Stimulated activated CD8-positive, alpha-beta memory T cell treated with anti-CD3 and anti-CD28 coated beads, Interleukin-4, amount 100 ng/mL, for 4 hours (primary cell): ENCODE measurements around the gene NCEH1.
"Not testable (repeated sequence)": the region's sequence is repeated elsewhere in the genome, so short reads cannot be mapped to it uniquely, and the experiment has no call there.

ENCODE experiments used
- DNase-seq, 2 donors: peaks; one replicate each; pipeline ENCODE4 v3.0.0-alpha.2; 2020; ENCODE audit warnings: low read depth in 2 of 2, low spot score in 1 of 2

The NCEH1 gene

DNA sequence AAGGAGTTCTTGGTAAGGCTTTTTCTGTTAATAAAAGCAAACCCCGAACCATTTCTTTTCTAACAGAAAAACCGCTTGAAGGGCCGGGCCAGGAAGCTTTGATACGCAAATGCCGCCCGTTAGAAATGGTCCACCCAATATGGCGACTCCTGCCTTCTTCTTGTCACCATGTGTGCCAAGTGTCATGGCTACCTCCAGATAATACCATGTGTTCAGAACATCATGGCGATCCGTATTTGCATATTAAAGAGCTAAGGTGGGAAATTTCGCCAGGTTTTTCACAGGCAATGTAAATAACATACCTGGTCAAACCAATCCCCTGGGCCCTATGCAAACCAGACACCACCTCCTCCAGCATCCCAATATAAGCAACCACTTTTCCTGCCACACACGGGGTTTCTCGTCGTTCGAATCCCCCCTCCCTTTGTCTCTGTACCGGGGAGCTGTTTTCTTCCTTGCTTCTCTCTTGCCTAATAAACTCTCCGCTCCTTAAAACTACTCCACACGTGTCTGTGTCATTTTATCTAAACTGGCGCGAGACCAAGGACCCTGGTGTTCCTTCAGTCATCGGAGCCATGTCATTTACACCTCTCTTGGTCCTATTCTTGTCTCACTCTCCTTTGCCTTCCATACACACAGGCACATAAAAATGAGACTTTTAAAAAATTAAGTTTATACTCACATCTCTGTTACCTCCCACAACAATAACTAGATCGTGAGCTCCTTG lies 34.5 kb downstream of the NCEH1 start:
- no peak for DNase-seq

DNA sequence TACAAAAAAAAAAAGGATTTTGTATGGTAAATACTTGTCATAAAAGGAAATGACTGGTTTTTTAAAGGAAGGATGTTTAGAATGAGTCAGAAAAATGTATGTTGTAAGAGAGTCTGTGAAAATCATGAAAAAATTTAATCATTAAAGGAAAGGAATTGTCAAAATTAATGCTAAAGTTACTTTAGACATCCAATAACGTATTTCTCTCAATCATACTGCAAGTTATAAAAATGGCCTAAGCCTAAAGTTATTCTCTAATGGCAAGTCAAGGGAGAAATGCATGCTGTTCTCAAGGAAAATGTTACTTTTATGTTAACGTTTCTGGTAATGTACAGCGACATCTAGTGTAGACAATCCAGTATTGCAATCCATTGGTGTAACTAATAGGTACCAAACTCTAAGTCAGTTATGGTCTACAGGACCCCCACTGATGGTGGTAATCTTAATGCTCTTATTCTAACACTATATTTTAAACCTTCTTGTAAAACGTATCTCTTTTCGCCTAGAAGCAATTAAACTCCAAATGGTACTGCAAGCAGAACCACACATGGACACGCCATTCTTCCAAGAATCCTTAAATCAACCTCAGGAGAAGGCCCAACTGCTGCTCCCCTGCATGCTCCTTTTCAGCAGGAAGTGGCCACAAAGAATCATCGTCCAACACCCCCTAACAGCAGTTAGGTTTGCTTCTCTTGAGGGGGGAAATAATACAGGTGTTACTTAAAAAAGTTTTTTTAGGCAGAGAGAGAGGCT lies 35.2 kb downstream of the NCEH1 start:
- no peak for DNase-seq

DNA sequence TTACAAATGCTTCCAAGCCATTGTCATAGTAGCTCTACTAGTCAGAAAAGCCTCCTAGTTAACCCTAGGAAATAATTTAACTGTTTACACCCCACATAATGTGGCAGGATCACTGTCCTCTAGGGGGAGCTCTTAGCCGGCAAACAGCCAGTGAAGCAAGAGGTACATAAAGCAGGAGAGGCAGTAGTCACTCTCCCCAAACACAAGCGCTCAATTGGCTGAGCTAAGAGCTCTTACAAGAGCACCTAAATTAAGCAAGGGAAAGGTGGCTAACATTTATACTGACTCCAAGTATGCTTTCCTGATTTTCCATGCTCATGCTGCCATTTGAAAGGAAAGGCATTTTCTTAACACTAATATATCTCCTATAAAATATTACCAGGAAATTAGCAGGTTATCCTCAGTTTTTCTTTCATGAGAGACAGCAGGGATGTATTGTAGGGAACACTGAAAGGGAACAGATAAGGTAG lies 37.6 kb downstream of the NCEH1 start:
- DNase-seq, result peak in 1 of 2 donors; percentile 18

DNA sequence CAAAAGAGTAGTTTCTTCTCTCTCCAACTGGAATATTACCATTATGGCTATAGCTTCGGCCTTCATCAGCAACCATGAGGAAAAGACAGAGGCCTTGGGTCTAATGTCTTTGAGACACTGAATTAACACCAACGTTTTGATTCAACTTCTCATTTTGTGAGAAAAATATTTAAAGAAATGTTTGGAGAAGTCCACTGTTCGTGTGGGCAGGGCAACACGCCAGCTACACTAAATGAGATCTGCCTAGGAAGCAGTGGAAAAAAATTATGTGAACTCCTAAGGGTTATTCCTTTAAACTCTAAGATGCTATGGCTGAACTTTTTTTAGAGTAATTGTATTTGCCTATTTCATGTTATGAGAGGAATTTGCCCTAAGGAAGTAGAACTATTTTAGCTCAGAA lies 41.8 kb downstream of the NCEH1 start:
- no peak for DNase-seq

DNA sequence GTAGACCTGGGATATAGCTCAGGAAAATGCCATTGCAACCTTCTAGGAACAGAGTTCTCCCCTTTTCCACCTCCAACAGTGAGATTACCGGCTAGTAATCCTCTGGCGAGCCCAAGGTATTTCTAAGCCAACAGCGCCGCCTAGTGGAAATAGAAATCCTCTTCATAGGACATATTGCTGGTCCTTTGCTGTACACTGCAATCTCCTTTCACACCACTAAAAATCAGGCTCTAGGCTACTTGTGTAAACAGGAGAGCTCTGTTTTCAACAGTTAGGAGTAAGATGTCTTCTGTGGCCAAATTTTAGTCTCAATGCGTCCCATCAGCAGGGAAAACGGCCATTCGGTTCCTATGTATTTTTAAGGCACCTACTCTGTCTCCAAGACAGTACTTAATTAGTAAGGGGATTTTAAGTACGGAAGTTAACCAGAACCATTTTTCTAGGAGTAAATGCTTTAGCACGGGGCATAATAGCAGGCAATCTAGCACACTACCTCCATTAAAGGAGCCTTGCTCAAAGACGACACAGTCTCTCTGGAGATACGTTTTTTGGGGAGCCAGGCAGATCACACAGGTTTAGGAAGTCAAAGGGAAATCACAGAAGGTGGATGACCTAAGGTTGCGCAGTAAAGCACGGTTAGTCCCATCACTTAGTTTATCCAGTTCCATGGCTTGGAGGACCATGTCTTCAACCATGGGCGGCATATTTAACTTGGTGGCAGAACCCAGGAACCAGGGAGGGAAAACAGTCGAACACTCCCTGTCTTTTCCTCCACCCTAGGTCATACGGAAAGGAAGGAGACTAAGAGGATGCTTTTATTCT lies 43.8 kb downstream of the NCEH1 start:
- peak; percentile 30 to 69 for DNase-seq

DNA sequence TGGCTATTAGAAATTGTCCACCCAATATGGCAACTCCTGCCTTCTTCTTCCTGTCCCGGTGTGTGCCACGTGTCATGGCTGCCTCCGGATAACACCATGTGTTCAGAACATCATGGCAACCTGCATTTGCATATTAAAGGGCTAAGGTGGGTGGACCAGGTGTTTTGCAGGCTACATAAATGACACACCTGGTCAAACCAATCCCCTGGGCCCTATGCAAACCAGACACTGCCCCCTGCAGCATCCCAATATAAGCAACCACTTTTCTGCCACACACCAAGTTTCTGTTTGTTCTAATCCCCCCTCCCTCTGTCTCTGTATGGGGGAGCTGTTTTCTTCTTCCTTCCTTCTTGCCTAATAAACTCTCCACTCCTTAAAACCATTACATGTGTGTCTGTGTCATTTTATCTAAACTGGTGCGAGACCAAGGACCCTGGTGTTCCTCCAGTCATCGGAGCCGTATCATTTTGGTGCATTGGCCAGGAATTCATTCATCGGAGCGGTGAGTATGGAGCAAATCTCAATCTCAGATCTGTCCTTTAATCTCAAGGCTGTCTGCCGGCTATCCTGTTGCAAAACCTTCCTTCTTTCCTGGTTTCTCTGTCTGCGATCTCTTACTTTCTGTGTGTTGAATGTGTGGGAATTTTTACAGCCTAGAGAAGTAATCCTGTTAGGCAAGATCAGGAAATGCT lies 44.5 kb downstream of the NCEH1 start:
- no peak for DNase-seq

DNA sequence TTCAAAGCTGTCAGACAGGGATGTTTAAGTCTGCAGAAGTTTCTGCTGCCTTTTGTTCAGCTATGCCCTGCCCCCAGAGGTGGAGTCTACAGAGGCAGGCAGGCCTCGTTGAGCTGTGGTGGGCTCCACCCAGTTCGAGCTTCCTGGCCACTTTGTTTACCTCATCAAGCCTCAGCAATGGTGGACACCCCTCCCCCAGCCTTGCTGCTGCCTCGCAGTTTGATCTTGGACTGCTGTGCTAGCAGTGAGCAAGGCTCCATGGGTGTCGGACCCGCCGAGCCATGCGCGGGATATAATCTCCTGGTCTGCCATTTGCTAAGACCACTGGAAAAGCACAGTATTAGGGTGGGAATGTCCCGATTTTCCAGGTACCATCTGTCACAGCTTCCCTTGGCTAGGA lies 45.4 kb downstream of the NCEH1 start:
- DNase-seq, result not testable (repeated sequence)

DNA sequence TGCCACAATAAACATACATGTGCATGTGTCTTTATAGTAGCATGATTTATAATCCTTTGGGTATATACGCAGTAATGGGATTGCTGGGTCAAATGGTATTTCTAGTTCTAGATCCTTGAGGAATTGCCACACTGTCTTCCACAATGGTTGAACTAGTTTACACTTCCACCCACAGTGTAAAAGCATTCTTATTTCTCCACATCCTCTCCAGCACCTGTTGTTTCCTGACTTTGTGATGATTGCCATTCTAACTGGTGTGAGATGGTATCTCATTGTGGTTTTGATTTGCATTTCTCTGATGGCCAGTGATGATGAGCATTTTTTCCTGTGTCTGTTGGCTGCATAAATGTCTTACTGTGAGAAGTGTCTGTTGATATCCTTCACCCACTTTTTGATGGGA lies 50.4 kb downstream of the NCEH1 start:
- DNase-seq, result not testable (repeated sequence)

DNA sequence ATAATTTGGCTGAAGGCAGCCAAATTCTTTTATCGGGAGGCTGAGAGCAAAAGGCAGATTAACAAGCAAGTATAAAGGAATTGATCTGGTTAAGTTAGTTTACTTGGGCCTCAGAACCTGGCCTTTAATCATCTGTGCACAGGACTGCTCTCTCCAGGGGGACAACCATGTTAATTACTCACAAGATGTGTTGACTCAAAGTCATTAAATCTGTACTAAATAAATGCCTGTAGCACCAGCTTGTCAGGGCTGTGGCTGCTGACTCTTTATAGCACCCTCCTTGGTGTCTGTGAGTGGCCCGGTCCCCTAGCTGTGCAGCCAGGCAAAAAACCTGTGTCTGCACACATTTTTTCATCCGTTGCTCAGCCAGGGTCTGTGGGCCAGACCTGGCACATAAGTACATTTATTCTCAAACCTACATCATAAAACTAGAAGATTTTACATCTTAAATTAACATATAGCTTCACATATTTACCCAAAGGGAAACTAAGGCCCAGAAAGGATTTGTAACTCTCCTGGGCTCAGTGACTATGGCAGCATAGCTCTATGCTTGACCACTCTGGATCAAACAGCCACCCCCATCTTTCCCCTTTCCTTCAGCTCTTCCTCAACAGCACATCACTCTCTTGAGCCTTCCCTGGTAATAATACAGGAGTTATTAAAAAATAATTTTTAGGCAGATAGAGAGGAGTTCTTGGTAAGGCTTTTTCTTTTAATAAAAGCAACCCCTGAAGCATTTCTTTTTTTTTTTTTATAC lies 51.4 kb downstream of the NCEH1 start:
- no peak for DNase-seq

DNA sequence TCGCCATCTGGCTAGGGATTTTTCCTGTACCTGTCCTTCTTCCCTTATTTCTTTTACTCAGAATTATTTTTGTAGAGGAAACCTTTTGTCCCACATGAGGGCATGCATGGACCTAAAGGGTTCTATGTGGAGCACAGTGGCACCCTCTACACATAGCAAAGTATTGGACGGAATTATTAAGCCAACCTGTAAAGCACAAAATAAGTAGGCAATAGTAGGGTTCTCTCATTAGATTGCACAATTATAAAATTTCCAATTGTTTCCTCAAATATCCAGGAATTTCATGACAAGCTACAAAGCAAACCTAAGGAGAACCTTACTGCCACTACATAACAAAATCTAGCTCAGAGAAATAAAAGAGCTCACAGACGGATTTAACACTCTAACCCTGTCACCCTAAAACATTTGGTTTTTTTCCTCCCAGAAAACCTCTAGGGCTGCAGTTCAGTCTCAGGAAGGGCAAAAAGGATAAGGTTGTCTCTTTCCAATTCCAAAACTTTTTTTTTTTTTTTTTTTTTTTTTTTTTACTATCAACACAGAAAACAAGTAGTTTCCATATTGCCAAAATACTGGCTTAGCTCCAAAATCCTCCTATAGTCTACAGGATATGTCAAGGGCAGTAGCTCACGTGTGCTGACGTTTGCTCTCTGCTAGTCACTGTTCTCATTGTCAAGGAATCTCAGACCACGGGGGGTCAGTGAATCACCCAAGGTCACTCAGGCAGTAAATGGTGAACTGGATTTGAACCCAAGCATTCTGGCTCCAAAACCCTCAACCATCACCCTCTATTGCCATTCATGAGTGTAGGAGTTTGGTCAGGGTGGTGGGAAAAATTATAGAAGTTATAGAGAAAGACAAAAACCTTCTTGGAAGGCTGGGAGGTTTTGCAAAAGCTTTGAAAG lies 52.3 kb downstream of the NCEH1 start:
- DNase-seq, result no peak

DNA sequence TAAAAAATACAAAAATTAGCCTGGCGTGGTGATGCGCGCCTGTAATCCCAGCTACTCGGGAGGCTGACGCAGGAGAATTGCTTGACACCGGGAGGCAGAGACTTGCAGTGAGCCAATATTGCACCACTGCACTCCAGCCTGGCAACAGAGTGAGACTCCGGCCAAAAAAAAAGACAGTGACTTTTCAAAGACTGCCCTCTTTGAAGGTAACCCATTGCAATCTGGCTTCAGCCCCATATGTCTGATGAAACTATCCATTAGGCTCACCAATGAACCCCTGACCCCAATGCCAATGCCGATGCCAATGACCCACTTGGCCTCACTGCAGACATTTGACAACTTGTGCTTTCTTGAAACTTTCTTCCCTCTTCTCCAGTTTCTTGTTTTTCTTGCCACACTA lies 54.3 kb downstream of the NCEH1 start:
- DNase-seq, result no peak

DNA sequence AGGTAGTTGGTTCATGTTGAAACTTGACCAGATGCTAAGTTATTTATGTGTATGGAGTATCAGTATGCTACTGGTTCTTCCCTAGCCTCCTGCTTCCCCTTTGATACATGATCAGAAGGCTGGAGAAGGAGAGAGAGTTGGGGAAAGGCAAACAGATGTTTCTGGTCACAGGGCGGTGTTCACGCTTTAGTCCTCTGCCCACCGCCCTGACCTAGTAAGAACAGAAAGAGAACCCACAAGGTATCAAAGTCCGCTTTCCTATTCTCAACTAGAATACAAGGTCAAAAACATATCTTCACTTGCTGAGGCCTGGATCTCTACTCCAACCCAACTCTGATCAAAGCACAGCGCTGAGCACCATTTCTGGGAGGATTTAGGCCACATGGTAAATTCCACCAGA lies 55.5 kb downstream of the NCEH1 start:
- DNase-seq, result no peak

DNA sequence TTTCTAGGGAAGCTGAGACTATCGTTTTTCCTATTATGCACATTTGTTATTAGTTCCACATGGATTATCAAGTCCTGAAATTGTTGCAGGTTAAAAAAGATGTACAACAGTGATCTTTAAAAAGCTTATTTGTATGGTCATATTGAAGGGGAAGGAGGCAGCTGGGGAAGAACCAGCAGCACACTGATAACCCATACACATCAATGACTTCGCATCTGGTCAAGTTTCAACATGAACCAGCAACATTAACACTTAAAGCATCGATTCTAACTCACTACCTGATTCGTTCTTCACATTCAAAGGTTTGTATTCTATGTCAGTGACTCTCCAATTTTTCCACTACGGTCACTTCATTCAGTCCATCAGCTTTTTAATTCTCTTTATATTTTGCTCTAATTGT lies 56.4 kb downstream of the NCEH1 start:
- DNase-seq, result no peak

DNA sequence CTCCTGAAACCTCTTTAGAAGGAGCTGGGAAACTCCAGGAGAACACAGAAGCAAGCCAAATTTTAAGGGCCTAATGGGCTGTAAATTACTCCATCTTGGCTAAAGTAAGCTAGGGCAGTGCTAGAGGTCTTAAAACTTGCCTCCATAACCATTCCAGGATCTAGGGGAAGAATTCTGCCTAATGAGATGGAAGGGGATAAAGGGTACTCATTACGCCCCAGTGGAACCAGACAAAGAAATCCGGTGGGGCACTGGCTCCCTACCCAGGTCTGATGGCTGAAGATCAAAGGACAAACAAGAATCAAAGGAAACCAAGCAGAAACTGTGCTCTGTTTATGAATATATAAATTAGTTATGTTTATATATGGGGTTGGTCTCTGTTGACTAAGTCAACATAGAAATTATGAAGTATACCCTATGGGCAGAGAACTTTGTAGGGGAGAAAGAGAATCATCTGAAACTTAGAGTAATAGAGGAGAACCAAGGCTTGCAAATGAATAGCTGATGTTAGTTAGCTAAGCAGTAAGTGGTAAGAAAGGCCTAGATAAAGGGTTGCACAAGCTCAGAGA lies 57.8 kb downstream of the NCEH1 start:
- DNase-seq, result no peak

DNA sequence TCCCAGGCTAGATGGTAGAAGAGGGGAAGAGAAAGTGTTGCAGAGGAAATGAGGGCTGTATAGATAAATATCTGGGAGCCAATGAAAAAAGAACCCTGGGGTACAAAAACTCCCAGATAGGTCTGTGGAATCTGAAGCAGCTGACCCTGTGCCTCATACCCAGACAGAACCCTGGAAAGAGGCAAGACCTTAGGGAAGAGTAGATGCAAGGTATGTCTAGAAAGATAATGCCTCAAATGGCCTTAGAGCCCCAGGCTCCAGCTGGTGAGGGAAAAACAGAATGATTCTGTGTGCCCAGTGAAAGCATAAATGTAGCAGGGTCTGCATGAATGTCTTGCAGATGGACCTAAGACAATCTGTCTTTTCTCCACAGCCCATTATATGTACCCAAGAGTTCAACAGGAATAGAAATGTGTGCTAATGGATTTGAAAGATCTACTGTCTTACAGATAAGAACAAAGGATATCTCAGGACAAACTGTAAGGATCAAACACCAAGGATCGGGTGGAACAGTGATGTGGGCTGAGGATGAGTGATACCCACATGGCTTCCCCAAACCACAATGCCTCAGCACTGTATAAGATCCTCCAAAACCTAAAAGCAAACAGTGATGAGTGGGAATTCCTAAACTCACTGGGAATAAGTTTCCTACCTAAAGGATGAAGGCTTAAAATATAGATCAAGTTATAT lies 58.8 kb downstream of the NCEH1 start:
- DNase-seq, result no peak

DNA sequence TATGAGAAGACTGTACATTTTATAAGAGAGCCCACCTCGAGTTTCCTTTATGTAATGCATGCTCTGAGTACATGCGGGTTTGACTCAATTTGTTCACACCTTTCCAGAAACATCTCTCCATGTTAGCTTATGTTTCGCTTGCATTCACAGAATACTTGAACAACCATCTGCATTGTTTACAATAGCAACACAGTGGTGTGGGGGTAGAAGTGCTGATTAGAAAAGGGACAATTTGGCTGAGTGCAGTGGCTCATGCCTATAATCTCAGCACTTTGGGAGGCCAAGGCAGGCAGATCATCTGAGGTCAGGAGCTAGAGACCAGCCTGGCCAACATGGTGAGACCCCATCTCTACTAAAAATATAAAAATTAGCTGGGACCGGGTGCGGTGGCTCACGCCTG lies 60.9 kb downstream of the NCEH1 start:
- DNase-seq, result no peak

DNA sequence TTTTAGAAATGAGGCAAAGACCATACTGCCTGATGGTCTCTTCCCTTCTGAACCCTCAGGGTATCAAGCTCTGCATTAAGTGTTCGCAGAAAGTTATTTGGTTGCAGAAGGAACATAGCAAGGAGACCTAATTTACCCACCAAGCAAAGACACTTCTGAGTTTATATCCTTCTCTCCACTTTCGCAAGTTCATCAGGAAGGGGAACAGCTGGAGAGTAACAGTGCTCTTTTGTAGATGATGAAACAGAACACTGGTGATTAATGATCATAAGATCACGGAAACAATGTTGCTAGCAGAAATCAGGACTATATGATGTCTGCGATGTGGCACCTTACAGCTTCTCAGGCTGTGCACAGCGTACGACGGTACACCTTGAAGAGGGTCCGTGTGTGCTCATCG lies 62.1 kb downstream of the NCEH1 start:
- DNase-seq, result no peak

DNA sequence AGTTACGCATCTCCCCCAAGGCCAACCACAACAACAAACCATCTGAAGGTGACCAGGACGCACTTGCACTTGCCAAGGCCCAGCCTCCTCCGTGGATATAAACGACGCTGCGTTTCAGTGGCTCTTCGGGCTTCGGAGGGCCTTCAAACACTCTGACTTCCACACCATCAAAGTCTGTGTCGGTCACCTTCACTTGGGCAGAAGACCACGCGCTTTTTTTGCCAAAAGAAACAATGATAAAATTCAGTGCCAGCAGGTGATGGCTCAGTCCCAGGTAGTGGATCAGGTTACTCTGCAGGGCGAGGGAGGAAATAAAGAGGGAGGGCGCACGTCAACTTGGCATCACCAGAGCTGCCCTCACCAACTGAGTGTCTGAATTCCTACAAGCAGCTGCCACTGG lies 63.0 kb downstream of the NCEH1 start:
- no peak for DNase-seq

DNA sequence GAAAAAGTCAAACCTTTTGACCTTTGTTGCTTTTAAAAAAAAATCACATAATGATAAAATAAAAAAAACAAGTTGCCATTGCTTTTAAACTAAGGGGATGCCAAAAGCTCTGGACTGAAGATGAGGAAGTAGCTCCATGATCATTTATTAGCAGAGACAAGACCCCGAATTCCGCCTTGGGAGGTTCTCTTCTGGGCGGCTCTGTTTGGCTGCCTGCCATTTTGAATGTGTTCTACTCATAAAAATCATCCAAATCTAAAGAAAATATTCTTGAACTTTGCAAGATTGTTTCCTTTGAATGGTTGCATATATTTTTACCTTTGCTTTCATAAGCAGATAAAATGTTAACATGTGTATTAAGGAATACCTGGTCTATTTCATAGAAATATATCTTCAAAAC lies 63.8 kb downstream of the NCEH1 start:
- no peak for DNase-seq
